HepG2 (cell line): ENCODE data around the gene GNMT. TPM values are rescaled to one million over a fixed set of nuclear protein-coding genes. Genes with fewer than 3 reads are reported as not detected.

Source experiments
- HOXA3 ChIP-seq: sonication (generic); formaldehyde crosslinking; IDR thresholded peaks from 2 replicates; pipeline ENCODE4 v1.5.0; 2020; ENCODE audit warnings: missing genetic modification reagents
- LCORL ChIP-seq, 2 experiments: fragments of 450-650 bp in 1 of 2; sonication (generic) in 1 of 2; formaldehyde crosslinking in 1 of 2; IDR thresholded peaks; 2 replicates each; pipeline versions ENCODE4 v1.5.0 to v1.6.1; 2017 to 2020; ENCODE audit warnings: antibody characterized with exemption in 1 of 2, missing genetic modification reagents in 1 of 2
- MED1 ChIP-seq: sonication (generic); formaldehyde crosslinking; IDR thresholded peaks from 2 replicates; pipeline ENCODE4 v1.4.0; 2020; ENCODE audit warnings: missing genetic modification reagents
- REPIN1 ChIP-seq: sonication (generic); formaldehyde crosslinking; IDR thresholded peaks from 2 replicates; pipeline ENCODE4 v1.8.0; 2022; ENCODE audit warnings: missing genetic modification reagents, low read depth, mild to moderate bottlenecking, borderline replicate concordance
- RXRB ChIP-seq: IDR thresholded peaks from 2 replicates; pipeline ENCODE4 v1.6.1; 2016; ENCODE audit warnings: borderline replicate concordance, missing genetic modification reagents, missing compliant biosample characterization
- TRIM24 ChIP-seq: sonication (generic); formaldehyde crosslinking; IDR thresholded peaks from 2 replicates; pipeline ENCODE4 v1.8.0; 2022; ENCODE audit warnings: mild to moderate bottlenecking, missing genetic modification reagents
- ZNF761 ChIP-seq: sonication (generic); formaldehyde crosslinking; conservative IDR thresholded peaks from 2 replicates; pipeline ENCODE4 v1.4.0; 2020; ENCODE audit warnings: mild to moderate bottlenecking, missing genetic modification reagents
- polyA plus RNA-seq, 8 experiments: library from polyadenylated mRNA; depleted of rRNA in 3 of 8; stranded (reverse) in 7 of 8; unstranded in 1 of 8; fragments of >200 nt; fragmentation: Illumina TruSeq in 4 of 8; extraction: Trizol in 4 of 8; gene quantifications; 2 replicates each; pipeline versions ENCODE4 v1.2.1 to v1.2.3, GENCODE V29; 2011 to 2016; ENCODE audit warnings: low read depth in 4 of 8, missing spikeins in 1 of 8, mixed read lengths in 1 of 8; ENCODE audit not compliant: insufficient read depth in 1 of 8
- total RNA-seq, 5 experiments: library from RNA; depleted of rRNA; stranded (reverse); fragments of >200 nt; fragmentation: Illumina TruSeq; extraction: Trizol; gene quantifications; 2 replicates each; pipeline ENCODE4 v1.2.3, GENCODE V29; 2016; ENCODE audit warnings: low read depth in 1 of 5
- TF ChIP-seq, protein P1 (sequence below): sonication (generic); formaldehyde crosslinking; IDR thresholded peaks from 2 replicates; pipeline ENCODE4 v1.4.0; 2020; ENCODE audit warnings: missing genetic modification reagents, borderline replicate concordance
- TF ChIP-seq, protein P2 (sequence below): sonication (generic); formaldehyde crosslinking; IDR thresholded peaks from 2 replicates; pipeline ENCODE4 v1.5.1; 2020; ENCODE audit warnings: missing genetic modification reagents, mild to moderate bottlenecking, borderline replicate concordance
- TF ChIP-seq, protein P3 (sequence below): sonication (generic); formaldehyde crosslinking; IDR thresholded peaks from 2 replicates; pipeline ENCODE4 v1.8.1; 2023; ENCODE audit warnings: mild to moderate bottlenecking, missing genetic modification reagents
- TF ChIP-seq, protein P4 (sequence below): sonication (generic); formaldehyde crosslinking; IDR thresholded peaks from 2 replicates; pipeline ENCODE4 v1.4.0; 2020; ENCODE audit warnings: missing genetic modification reagents
- TF ChIP-seq, protein P5 (sequence below): sonication (generic); formaldehyde crosslinking; IDR thresholded peaks from 2 replicates; pipeline ENCODE4 v1.4.0; 2020; ENCODE audit warnings: mild to moderate bottlenecking, missing genetic modification reagents

Gene GNMT
- total and polyA plus RNA-seq, 2 of the 13 experiments (the other 11 are each of a cell fraction or from before 2014, with no cell fraction given) = 2.8 to 7.0 TPM

DNA sequence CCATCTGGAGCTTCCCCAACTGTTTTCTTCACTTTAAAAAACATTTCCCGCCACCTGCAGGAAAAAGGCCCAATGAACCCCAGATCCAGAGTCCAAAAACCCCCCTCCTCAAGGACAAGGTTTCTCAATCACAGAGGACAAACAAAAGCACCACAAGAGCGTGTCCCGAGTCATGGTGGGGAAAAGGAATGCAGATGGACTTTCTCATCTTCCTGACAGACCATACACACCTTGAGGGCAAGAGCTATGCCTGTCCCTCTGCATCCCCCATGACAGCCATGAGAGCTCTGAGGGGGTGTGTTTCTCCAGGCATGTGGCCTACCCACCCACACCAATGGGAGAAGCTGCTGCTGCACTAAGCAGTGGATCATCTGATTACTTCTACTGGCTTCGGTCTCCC is 9.4 kb downstream of the GNMT start (continued):
- TF ChIP-seq ZNF761 (CRISPR knock-in tag) (no peak), TRIM24 (CRISPR knock-in tag) (peak; percentile 82), HOXA3 (CRISPR knock-in tag) (peak; percentile 24; the same call in 1 of the 2 replicates), REPIN1 (0 out of 2 replicates have a peak, but pooled peaks have one; percentile 38), LCORL (IDR thresholded peaks at IDR 0.05) (no peak), LCORL (CRISPR knock-in tag; IDR thresholded peaks at IDR 0.05) (0 out of 2 replicates have a peak, but pooled peaks have one; percentile 29), MED1 (CRISPR knock-in tag) (peak; percentile 26; the same call in 1 of the 2 replicates), RXRB (no peak)
- TF ChIP-seq, protein P1, sequence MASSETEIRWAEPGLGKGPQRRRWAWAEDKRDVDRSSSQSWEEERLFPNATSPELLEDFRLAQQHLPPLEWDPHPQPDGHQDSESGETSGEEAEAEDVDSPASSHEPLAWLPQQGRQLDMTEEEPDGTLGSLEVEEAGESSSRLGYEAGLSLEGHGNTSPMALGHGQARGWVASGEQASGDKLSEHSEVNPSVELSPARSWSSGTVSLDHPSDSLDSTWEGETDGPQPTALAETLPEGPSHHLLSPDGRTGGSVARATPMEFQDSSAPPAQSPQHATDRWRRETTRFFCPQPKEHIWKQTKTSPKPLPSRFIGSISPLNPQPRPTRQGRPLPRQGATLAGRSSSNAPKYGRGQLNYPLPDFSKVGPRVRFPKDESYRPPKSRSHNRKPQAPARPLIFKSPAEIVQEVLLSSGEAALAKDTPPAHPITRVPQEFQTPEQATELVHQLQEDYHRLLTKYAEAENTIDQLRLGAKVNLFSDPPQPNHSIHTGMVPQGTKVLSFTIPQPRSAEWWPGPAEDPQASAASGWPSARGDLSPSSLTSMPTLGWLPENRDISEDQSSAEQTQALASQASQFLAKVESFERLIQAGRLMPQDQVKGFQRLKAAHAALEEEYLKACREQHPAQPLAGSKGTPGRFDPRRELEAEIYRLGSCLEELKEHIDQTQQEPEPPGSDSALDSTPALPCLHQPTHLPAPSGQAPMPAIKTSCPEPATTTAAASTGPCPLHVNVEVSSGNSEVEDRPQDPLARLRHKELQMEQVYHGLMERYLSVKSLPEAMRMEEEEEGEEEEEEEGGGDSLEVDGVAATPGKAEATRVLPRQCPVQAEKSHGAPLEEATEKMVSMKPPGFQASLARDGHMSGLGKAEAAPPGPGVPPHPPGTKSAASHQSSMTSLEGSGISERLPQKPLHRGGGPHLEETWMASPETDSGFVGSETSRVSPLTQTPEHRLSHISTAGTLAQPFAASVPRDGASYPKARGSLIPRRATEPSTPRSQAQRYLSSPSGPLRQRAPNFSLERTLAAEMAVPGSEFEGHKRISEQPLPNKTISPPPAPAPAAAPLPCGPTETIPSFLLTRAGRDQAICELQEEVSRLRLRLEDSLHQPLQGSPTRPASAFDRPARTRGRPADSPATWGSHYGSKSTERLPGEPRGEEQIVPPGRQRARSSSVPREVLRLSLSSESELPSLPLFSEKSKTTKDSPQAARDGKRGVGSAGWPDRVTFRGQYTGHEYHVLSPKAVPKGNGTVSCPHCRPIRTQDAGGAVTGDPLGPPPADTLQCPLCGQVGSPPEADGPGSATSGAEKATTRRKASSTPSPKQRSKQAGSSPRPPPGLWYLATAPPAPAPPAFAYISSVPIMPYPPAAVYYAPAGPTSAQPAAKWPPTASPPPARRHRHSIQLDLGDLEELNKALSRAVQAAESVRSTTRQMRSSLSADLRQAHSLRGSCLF (CRISPR knock-in tag) = no peak
- TF ChIP-seq, protein P2, sequence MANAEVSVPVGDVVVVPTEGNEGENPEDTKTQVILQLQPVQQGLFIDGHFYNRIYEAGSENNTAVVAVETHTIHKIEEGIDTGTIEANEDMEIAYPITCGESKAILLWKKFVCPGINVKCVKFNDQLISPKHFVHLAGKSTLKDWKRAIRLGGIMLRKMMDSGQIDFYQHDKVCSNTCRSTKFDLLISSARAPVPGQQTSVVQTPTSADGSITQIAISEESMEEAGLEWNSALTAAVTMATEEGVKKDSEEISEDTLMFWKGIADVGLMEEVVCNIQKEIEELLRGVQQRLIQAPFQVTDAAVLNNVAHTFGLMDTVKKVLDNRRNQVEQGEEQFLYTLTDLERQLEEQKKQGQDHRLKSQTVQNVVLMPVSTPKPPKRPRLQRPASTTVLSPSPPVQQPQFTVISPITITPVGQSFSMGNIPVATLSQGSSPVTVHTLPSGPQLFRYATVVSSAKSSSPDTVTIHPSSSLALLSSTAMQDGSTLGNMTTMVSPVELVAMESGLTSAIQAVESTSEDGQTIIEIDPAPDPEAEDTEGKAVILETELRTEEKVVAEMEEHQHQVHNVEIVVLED (CRISPR knock-in tag) = no peak
- TF ChIP-seq, protein P3, sequence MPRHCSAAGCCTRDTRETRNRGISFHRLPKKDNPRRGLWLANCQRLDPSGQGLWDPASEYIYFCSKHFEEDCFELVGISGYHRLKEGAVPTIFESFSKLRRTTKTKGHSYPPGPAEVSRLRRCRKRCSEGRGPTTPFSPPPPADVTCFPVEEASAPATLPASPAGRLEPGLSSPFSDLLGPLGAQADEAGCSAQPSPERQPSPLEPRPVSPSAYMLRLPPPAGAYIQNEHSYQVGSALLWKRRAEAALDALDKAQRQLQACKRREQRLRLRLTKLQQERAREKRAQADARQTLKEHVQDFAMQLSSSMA = no peak
- TF ChIP-seq, protein P4, sequence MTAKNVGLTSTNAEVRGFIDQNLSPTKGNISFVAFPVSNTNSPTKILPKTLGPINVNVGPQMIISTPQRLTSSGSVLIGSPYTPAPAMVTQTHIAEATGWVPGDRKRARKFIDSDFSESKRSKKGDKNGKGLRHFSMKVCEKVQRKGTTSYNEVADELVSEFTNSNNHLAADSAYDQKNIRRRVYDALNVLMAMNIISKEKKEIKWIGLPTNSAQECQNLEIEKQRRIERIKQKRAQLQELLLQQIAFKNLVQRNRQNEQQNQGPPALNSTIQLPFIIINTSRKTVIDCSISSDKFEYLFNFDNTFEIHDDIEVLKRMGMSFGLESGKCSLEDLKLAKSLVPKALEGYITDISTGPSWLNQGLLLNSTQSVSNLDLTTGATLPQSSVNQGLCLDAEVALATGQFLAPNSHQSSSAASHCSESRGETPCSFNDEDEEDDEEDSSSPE (CRISPR knock-in tag) = peak; percentile 77; the same call in 1 of the 2 replicates
- TF ChIP-seq, protein P5, sequence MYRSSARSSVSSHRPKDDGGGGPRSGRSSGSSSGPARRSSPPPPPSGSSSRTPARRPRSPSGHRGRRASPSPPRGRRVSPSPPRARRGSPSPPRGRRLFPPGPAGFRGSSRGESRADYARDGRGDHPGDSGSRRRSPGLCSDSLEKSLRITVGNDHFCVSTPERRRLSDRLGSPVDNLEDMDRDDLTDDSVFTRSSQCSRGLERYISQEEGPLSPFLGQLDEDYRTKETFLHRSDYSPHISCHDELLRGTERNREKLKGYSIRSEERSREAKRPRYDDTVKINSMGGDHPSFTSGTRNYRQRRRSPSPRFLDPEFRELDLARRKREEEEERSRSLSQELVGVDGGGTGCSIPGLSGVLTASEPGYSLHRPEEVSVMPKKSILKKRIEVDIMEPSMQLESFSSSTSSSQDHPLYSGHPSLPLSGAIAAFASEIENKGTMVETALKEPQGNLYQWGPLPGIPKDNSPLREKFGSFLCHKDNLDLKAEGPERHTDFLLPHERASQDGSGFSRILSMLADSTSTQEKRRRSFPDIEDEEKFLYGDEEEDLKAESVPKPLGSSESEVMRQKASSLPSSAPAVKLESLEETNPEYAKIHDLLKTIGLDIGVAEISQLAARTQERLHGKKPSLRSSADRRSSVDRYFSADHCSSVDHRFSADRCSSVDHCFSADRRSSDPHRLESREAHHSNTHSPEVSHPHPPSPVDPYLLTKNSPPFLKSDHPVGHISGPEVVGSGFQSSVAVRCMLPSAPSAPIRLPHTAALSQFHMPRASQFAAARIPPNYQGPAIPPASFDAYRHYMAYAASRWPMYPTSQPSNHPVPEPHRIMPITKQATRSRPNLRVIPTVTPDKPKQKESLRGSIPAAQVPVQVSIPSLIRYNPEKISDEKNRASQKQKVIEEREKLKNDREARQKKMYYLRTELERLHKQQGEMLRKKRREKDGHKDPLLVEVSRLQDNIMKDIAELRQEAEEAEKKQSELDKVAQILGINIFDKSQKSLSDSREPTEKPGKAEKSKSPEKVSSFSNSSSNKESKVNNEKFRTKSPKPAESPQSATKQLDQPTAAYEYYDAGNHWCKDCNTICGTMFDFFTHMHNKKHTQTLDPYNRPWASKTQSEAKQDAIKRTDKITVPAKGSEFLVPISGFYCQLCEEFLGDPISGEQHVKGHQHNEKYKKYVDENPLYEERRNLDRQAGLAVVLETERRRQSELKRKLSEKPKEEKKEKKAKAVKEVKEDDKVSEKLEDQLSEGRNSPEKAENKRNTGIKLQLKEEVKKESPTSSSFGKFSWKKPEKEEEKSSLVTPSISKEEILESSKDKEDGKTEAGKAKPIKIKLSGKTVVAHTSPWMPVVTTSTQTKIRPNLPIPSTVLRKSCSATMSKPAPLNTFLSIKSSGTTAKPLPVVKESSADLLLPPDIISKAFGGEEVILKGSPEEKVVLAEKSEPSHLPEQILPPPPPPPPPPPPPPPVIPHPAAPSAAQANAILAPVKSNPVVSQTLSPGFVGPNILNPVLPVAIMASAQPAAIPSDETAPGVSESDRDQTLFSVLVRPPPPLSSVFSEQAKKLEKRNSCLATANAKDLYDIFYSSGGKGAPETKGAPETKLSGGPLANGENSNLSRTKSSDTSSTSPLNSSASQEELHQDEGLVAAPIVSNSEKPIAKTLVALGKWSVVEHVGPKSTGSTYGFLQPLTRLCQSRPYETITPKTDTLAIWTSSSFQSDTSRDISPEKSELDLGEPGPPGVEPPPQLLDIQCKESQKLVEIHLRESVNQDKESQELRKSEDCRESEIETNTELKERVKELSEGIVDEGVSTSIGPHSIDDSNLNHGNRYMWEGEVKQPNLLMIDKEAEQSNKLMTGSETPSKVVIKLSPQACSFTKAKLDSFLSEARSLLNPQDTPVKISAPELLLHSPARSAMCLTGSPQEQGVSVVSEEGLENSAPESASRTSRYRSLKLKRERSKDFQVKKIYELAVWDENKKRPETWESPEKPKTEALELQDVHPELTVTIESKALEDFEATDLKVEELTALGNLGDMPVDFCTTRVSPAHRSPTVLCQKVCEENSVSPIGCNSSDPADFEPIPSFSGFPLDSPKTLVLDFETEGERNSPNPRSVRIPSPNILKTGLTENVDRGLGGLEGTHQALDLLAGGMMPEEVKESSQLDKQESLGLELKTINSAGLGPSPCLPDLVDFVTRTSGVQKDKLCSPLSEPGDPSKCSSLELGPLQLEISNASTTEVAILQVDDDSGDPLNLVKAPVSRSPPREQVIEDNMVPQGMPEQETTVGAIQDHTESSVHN (CRISPR knock-in tag) = no peak
